Lower leg skin (tissue), 3 donors: ENCODE data around the gene IL17B.

Experiments used
- CTCF ChIP-seq, 3 donors: fragments of 450-650 bp; IDR thresholded peaks; one replicate each; pipeline ENCODE4 v1.5.1; 2016; ENCODE audit warnings: antibody characterized with exemption in 3 of 3, mild to moderate bottlenecking in 3 of 3, moderate library complexity in 2 of 3
- POLR2A ChIP-seq, 2 donors: fragments of 450-650 bp; IDR thresholded peaks; one replicate each; pipeline ENCODE4 v1.6.1; 2016 to 2017; ENCODE audit warnings: antibody characterized with exemption in 2 of 2, mild to moderate bottlenecking in 1 of 2, moderate library complexity in 1 of 2

GRCh38 chr5:149364719-149365118, 14.4 kb downstream of the IL17B start:
- TF ChIP-seq CTCF (IDR thresholded peaks at IDR 0.05) (no peak), POLR2A (IDR thresholded peaks at IDR 0.05) (no peak)
